Neuronal stem cell (in vitro differentiated cells): ENCODE results near the gene SPATA46.
A peak's percentile ranks its signal among the peaks of the same experiment; 100 is the strongest.

Source experiments
- DNase-seq: peaks from one replicate; pipeline ENCODE4 v3.0.0-alpha.2; 2013; ENCODE audit warnings: low spot score
- H2AFZ ChIP-seq: one replicate; pipeline ENCODE4 v1.6.1; 2013; ENCODE audit warnings: mild to moderate bottlenecking, low read length, inconsistent platforms
- H2AK5ac ChIP-seq: 2 replicates; pipeline ENCODE4 v1.6.1; 2013; ENCODE audit warnings: low read depth, mild to moderate bottlenecking, inconsistent platforms, low read length, moderate library complexity, mixed read lengths
- H2BK120ac ChIP-seq: 2 replicates; pipeline ENCODE4 v1.6.1; 2013; ENCODE audit warnings: low read depth, mild to moderate bottlenecking, inconsistent platforms, low read length, moderate library complexity, mixed read lengths
- H2BK12ac ChIP-seq: one replicate; pipeline ENCODE4 v1.6.1; 2013; ENCODE audit warnings: low read length, inconsistent platforms
- H2BK15ac ChIP-seq: 2 replicates; pipeline ENCODE4 v1.6.1; 2013; ENCODE audit warnings: mild to moderate bottlenecking, low read length, inconsistent platforms, mixed read lengths
- H2BK5ac ChIP-seq: one replicate; pipeline ENCODE4 v1.6.1; 2013; ENCODE audit warnings: inconsistent platforms, mild to moderate bottlenecking, low read length, moderate library complexity
- H3K14ac ChIP-seq: one replicate; pipeline ENCODE4 v1.6.1; 2013; ENCODE audit warnings: low read length, inconsistent platforms
- H3K18ac ChIP-seq: 2 replicates; pipeline ENCODE4 v1.6.1; 2013; ENCODE audit warnings: low read length, inconsistent platforms
- H3K23ac ChIP-seq: 2 replicates; pipeline ENCODE4 v1.6.1; 2013; ENCODE audit warnings: low read depth, mild to moderate bottlenecking, mixed read lengths, low read length, inconsistent platforms; ENCODE audit not compliant: poor library complexity
- H3K27ac ChIP-seq: replicated peaks from 3 replicates; pipeline ENCODE4 v1.5.1; 2013; ENCODE audit warnings: low read length, inconsistent platforms
- H3K27me3 ChIP-seq, 3 experiments: 2 replicates each; pipeline ENCODE4 v1.6.1; 2013; ENCODE audit warnings: low read length in 3 of 3, mild to moderate bottlenecking in 2 of 3, inconsistent platforms in 1 of 3, low read depth in 1 of 3, mixed read lengths in 1 of 3, moderate library complexity in 1 of 3; ENCODE audit not compliant: control insufficient read depth in 3 of 3, insufficient read depth in 3 of 3
- H3K36me3 ChIP-seq, 2 donors: replicated peaks in 1 of 2; 2 replicates each; pipeline ENCODE4 v1.6.1; 2013; ENCODE audit warnings: low read length in 2 of 2; ENCODE audit not compliant: control insufficient read depth in 2 of 2, insufficient read depth in 2 of 2
- H3K4ac ChIP-seq: 2 replicates; pipeline ENCODE4 v1.6.1; 2013; ENCODE audit warnings: inconsistent platforms, mild to moderate bottlenecking, low read length, moderate library complexity
- H3K4me1 ChIP-seq, 2 donors: 1 replicate in 1 of 2; 2 replicates in 1 of 2; pipeline ENCODE4 v1.6.1; 2013; ENCODE audit warnings: low read length in 2 of 2, low read depth in 1 of 2; ENCODE audit not compliant: control insufficient read depth in 2 of 2, insufficient read depth in 1 of 2
- H3K4me2 ChIP-seq: one replicate; pipeline ENCODE4 v1.6.1; 2013; ENCODE audit warnings: mild to moderate bottlenecking, low read length, inconsistent platforms; ENCODE audit not compliant: insufficient read depth, poor library complexity, severe bottlenecking
- H3K4me3 ChIP-seq, 2 donors: 2 replicates each; pipeline ENCODE4 v1.5.1; 2013; ENCODE audit warnings: low read length in 2 of 2, mild to moderate bottlenecking in 2 of 2, inconsistent platforms in 1 of 2, moderate library complexity in 1 of 2
- H3K79me1 ChIP-seq: one replicate; pipeline ENCODE4 v1.6.1; 2013; ENCODE audit warnings: low read depth, mild to moderate bottlenecking, inconsistent platforms, low read length, moderate library complexity
- H3K9ac ChIP-seq: one replicate; pipeline ENCODE4 v1.6.1; 2013; ENCODE audit warnings: mild to moderate bottlenecking, low read depth, low read length, inconsistent platforms; ENCODE audit not compliant: poor library complexity
- H3K9me3 ChIP-seq, 2 donors: replicated peaks in 1 of 2; 2 replicates each; pipeline versions ENCODE3 to v1.6.1; 2013; ENCODE audit warnings: low read length in 2 of 2, mild to moderate bottlenecking in 2 of 2, inconsistent platforms in 1 of 2, low read depth in 1 of 2, mixed read lengths in 1 of 2, moderate library complexity in 1 of 2; ENCODE audit not compliant: control insufficient read depth in 2 of 2, insufficient read depth in 1 of 2
- H4K8ac ChIP-seq: one replicate; pipeline ENCODE4 v1.6.1; 2013; ENCODE audit warnings: low read depth, mild to moderate bottlenecking, inconsistent platforms, low read length, moderate library complexity
- H4K91ac ChIP-seq: one replicate; pipeline ENCODE4 v1.6.1; 2013; ENCODE audit warnings: low read length, low read depth, mild to moderate bottlenecking, inconsistent platforms; ENCODE audit not compliant: poor library complexity
- WGBS, 2 donors: extraction: QIAGEN DNeasy Blood & Tissue Kit; methylation state at CpG; one replicate each; pipeline ENCODE4 v1.1.7; 2013; ENCODE audit warnings: missing lambda C conversion rate in 2 of 2, mixed read lengths in 1 of 2; ENCODE audit not compliant: insufficient read length in 2 of 2, insufficient replicate concordance in 1 of 2; ENCODE audit errors: extremely low coverage in 2 of 2; 5-methylcytosine and 5-hydroxymethylcytosine counted together

The SPATA46 gene

GRCh38 chr1:162342452-162342983 lies 34.1 kb downstream of the SPATA46 start:
- H3K18ac ChIP-seq = no peak overlapping the region
- H3K4me2 ChIP-seq = no peak overlapping the region
- no peak overlapping the region for H3K4me3 ChIP-seq
- H3K14ac ChIP-seq = no peak overlapping the region
- no peak overlapping the region for H4K91ac ChIP-seq
- WGBS, 2 donors = no CpG with 5 or more reads among the region's 1 CpG
- H3K79me1 ChIP-seq = no peaks in the 10 kb centered on the region
- no peak overlapping the region for H2BK12ac ChIP-seq
- H3K36me3 ChIP-seq = peaks cover 0 to 17% of the 10 kb centered on the region in 2 donors
- H3K23ac ChIP-seq = no peak overlapping the region
- H4K8ac ChIP-seq = no peak overlapping the region
- no peak overlapping the region for H2BK15ac ChIP-seq
- H3K4ac ChIP-seq = no peak overlapping the region
- no peaks in the 10 kb centered on the region for H3K9me3 ChIP-seq
- no peak overlapping the region for H3K27ac ChIP-seq
- no peak overlapping the region for H3K9ac ChIP-seq
- peaks cover 0 to 1% (median 0%) of the 10 kb centered on the region in 3 experiments for H3K27me3 ChIP-seq
- no peak overlapping the region for H2BK5ac ChIP-seq
- no peak overlapping the region for H2AFZ ChIP-seq
- no peak for DNase-seq
- H2AK5ac ChIP-seq = no peak overlapping the region
- H3K4me1 ChIP-seq = peaks cover 0 to 1% of the 10 kb centered on the region in 2 donors
- no peak overlapping the region for H2BK120ac ChIP-seq

GRCh38 chr1:162336621-162337285 lies 39.9 kb downstream of the SPATA46 start:
- no peak overlapping the region for H3K27ac ChIP-seq
- DNase-seq = no peak
- no peak overlapping the region for H3K4me2 ChIP-seq
- H3K23ac ChIP-seq = no peak overlapping the region
- no peak overlapping the region for H2BK120ac ChIP-seq
- H3K27me3 ChIP-seq = no peaks in the 10 kb centered on the region
- no peak overlapping the region for H2BK15ac ChIP-seq
- H3K14ac ChIP-seq = no peak overlapping the region
- H2BK12ac ChIP-seq = no peak overlapping the region
- no peak overlapping the region for H3K4me3 ChIP-seq
- no peak overlapping the region for H4K8ac ChIP-seq
- H3K36me3 ChIP-seq = peaks cover 0 to 2% of the 10 kb centered on the region in 2 donors
- no peak overlapping the region for H3K4ac ChIP-seq
- H3K18ac ChIP-seq = no peak overlapping the region
- no peaks in the 10 kb centered on the region for H3K79me1 ChIP-seq
- peaks cover 2 to 23% of the 10 kb centered on the region in 2 donors for H3K4me1 ChIP-seq
- no peaks in the 10 kb centered on the region for H3K9me3 ChIP-seq
- H2AFZ ChIP-seq = no peak overlapping the region
- H3K9ac ChIP-seq = no peak overlapping the region
- no peak overlapping the region for H2AK5ac ChIP-seq
- H2BK5ac ChIP-seq = no peak overlapping the region
- no peak overlapping the region for H4K91ac ChIP-seq
- WGBS, 2 donors = no CpG with 5 or more reads among the region's 7 CpGs

- Histone ChIP-seq H3K27me3 (no peaks in the 10 kb centered on the region), H2BK5ac (no peak overlapping the region), H3K27ac (no peak overlapping the region), H3K4me3 (no peak overlapping the region), H2AK5ac (no peak overlapping the region), H3K4me1 (peaks cover 2 to 23% of the 10 kb centered on the region in 2 donors), H4K91ac (no peak overlapping the region), H3K18ac (no peak overlapping the region), H2BK15ac (no peak overlapping the region), H4K8ac (no peak overlapping the region), H3K4me2 (no peak overlapping the region), H3K36me3 (peaks cover 0 to 2% of the 10 kb centered on the region in 2 donors), H2BK12ac (no peak overlapping the region), H2BK120ac (no peak overlapping the region), H3K79me1 (no peaks in the 10 kb centered on the region), H3K9me3 (no peaks in the 10 kb centered on the region), H3K14ac (no peak overlapping the region), H2AFZ (no peak overlapping the region), H3K4ac (no peak overlapping the region), H3K9ac (no peak overlapping the region), H3K23ac (no peak overlapping the region)
- no CpG with 5 or more reads among the region's 5 CpGs for WGBS, 2 donors
- no peak for DNase-seq
These were observed 41.5 kb downstream of the SPATA46 start for GRCh38 chr1:162335126-162335525.

GRCh38 chr1:162333991-162334390 lies 42.7 kb downstream of the SPATA46 start:
- Histone ChIP-seq H4K91ac (no peak overlapping the region), H2AFZ (peak overlapping the region; percentile 60), H2BK120ac (no peak overlapping the region), H3K4me2 (no peak overlapping the region), H2BK15ac (no peak overlapping the region), H3K4me3 (no peak overlapping the region), H3K36me3 (peaks cover 0 to 2% of the 10 kb centered on the region in 2 donors), H3K27ac (no peak overlapping the region), H2AK5ac (no peak overlapping the region), H3K9ac (no peak overlapping the region), H2BK5ac (no peak overlapping the region), H3K27me3 (no peaks in the 10 kb centered on the region), H4K8ac (no peak overlapping the region), H3K79me1 (no peaks in the 10 kb centered on the region), H3K9me3 (no peaks in the 10 kb centered on the region), H3K4ac (no peak overlapping the region), H2BK12ac (no peak overlapping the region), H3K4me1 (peaks cover 2 to 23% of the 10 kb centered on the region in 2 donors), H3K14ac (no peak overlapping the region), H3K18ac (no peak overlapping the region), H3K23ac (no peak overlapping the region)
- no peak for DNase-seq
